ENCODE results near the gene RAN.

DNA sequence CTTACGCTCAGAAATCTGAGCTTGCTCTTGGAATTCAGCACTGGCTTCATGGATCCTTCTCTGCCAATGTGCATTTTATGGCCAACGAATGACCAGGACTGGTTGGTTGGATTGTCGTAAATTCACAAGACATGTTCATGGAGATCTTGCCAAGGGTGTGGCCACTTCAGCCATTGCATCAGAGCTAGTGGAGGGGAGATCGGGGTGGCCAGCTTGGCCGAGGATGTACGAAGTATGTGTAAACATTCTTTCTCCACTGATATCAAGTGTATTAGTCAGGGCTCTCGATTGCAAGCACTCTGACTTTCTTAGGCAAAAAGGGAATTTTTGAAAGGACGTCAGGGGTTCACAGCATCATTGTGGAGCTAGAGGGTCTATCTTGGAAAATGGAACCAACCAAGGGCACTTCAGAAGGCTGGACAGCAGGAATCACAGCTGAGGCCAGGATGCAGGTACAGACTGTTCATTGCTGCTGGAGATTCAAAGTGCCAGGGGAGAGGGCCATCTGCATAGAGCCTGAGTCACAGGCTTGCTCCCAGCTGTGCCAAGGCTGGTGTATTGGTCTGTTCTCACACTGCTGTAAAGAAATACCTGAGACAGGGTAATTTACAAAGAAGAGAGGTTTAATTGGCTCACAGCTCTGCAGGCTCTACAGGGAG is 49.0 kb downstream of the RAN start:
- TF ChIP-seq, protein P1, sequence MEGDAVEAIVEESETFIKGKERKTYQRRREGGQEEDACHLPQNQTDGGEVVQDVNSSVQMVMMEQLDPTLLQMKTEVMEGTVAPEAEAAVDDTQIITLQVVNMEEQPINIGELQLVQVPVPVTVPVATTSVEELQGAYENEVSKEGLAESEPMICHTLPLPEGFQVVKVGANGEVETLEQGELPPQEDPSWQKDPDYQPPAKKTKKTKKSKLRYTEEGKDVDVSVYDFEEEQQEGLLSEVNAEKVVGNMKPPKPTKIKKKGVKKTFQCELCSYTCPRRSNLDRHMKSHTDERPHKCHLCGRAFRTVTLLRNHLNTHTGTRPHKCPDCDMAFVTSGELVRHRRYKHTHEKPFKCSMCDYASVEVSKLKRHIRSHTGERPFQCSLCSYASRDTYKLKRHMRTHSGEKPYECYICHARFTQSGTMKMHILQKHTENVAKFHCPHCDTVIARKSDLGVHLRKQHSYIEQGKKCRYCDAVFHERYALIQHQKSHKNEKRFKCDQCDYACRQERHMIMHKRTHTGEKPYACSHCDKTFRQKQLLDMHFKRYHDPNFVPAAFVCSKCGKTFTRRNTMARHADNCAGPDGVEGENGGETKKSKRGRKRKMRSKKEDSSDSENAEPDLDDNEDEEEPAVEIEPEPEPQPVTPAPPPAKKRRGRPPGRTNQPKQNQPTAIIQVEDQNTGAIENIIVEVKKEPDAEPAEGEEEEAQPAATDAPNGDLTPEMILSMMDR (IDR thresholded peaks at IDR 0.05) = no peak
- TF ChIP-seq POLR2A (IDR thresholded peaks at IDR 0.05) = no peak
